Activated CD8-positive, alpha-beta T cell treated with anti-CD3 and anti-CD28 coated beads, Interleukin-2, amount 10 ng/mL, durations not matched to agents 7 days and 5 days (primary cell): ENCODE measurements around the gene CCDC117. TPM values are rescaled to one million over a fixed set of nuclear protein-coding genes. Genes with fewer than 3 reads are reported as not detected.
"Not testable (repeated sequence)": the region's sequence is repeated elsewhere in the genome, so short reads cannot be mapped to it uniquely, and the experiment has no call there.

Experiments
- ATAC-seq: fragments of 150-1000 bp; cut with Tn5 transposase; one replicate; pipeline ENCODE4 v1.10.0; 2021; ENCODE audit warnings: moderate library complexity
- CTCF ChIA-PET: fragments of 350-600 bp; sonication (Branson Sonifier 250); formaldehyde crosslinking; loops from one replicate; lab custom pipeline; 2021; ENCODE audit warnings: antibody characterized with exemption; lab: Charles Lee
- POLR2A ChIA-PET: fragments of 350-600 bp; sonication (Branson Sonifier 250); formaldehyde crosslinking; loops from one replicate; lab custom pipeline; 2021; ENCODE audit warnings: antibody characterized with exemption; lab: Charles Lee
- DNase-seq: peaks from one replicate; pipeline ENCODE4 v3.0.0-alpha.2; 2020
- H3K27ac Mint-ChIP-seq: one replicate; pipeline ENCODE4 v1.8.0; 2021; ENCODE audit warnings: mild to moderate bottlenecking, mixed read lengths
- H3K27me3 Mint-ChIP-seq: one replicate; pipeline ENCODE4 v1.8.0; 2021; ENCODE audit warnings: low read depth, mixed read lengths
- H3K36me3 Mint-ChIP-seq: one replicate; pipeline ENCODE4 v1.8.0; 2021; ENCODE audit warnings: low read depth, mixed read lengths
- H3K4me1 Mint-ChIP-seq: one replicate; pipeline ENCODE4 v1.8.0; 2021; ENCODE audit warnings: low read depth, mixed read lengths
- H3K4me3 Mint-ChIP-seq: one replicate; pipeline ENCODE4 v1.8.0; 2021; ENCODE audit warnings: mild to moderate bottlenecking, mixed read lengths
- H3K9me3 Mint-ChIP-seq: one replicate; pipeline ENCODE4 v1.8.0; 2022; ENCODE audit warnings: mixed read lengths; ENCODE audit not compliant: insufficient read depth
- total RNA-seq, 2 experiments: library from RNA; stranded (reverse); gene quantifications; one replicate each; pipeline ENCODE4 v1.2.3, GENCODE V29; 2021

CCDC117 gene
- total RNA-seq, 2 experiments from 2014 or later, result 36.7 to 40.0 TPM

- no peaks in the 10 kb centered on the region for H3K9me3 Mint-ChIP-seq
- no peaks in the 10 kb centered on the region for H3K27me3 Mint-ChIP-seq
- CTCF ChIA-PET, result interaction anchor here (0.9 to 3.8 kb wide), 8 partner anchors 8 to 218 kb away, joined by 3 to 21 read pairs (median 5); partner anchors contain the start of genes CCDC117 and XBP1
- DNase-seq (no peak), ATAC-seq (no peak)
- peak overlapping the region; percentile 81 for H3K27ac Mint-ChIP-seq
- H3K4me3 Mint-ChIP-seq, result no peak overlapping the region
- POLR2A ChIA-PET, result interaction anchor here (3.3 kb wide), 1 partner anchor 19 kb away, joined by 25 read pairs; the partner anchor contains the start of gene XBP1
- peaks cover 37% of the 10 kb centered on the region for H3K36me3 Mint-ChIP-seq
- peaks cover 79% of the 10 kb centered on the region for H3K4me1 Mint-ChIP-seq
Observed at GRCh38 chr22:28819253-28820096, 47.0 kb downstream of the CCDC117 start.

GRCh38 chr22:28820885-28821284 is 48.4 kb downstream of the CCDC117 start:
- Mint-ChIP-seq H3K4me1 (peaks cover 68% of the 10 kb centered on the region), H3K4me3 (no peak overlapping the region), H3K36me3 (peaks cover 29% of the 10 kb centered on the region), H3K27ac (peak overlapping the region; percentile 25), H3K9me3 (no peaks in the 10 kb centered on the region), H3K27me3 (no peaks in the 10 kb centered on the region)
- POLR2A ChIA-PET, result interaction anchor here (0.5 to 3.3 kb wide), 2 partner anchors 11 to 20 kb away, joined by 3 to 25 read pairs; partner anchors contain the start of gene XBP1
- ATAC-seq (no peak), DNase-seq (no peak)
- CTCF ChIA-PET, result interaction anchor here (2.1 to 3.8 kb wide), 4 partner anchors 8 to 21 kb away, joined by 7 to 23 read pairs (median 16); partner anchors contain the start of gene XBP1

- ATAC-seq, result no peak
- H3K9me3 Mint-ChIP-seq, result no peaks in the 10 kb centered on the region
- H3K27me3 Mint-ChIP-seq, result no peaks in the 10 kb centered on the region
- CTCF ChIA-PET, result interaction anchor here (1.4 to 3.8 kb wide), 3 partner anchors 10 to 19 kb away, joined by 3 to 23 read pairs (median 7); no protein-coding TSS in a partner anchor
- H3K4me3 Mint-ChIP-seq, result no peak overlapping the region
- peaks cover 72% of the 10 kb centered on the region for H3K4me1 Mint-ChIP-seq
- H3K27ac Mint-ChIP-seq, result peak overlapping the region; percentile 39
- H3K36me3 Mint-ChIP-seq, result peaks cover 33% of the 10 kb centered on the region
- DNase-seq, result no peak
- POLR2A ChIA-PET, result interaction anchor here (0.5 kb wide), 1 partner anchor 11 kb away, joined by 3 read pairs; no protein-coding TSS in a partner anchor
Observed at GRCh38 chr22:28821452-28821851, 49.0 kb downstream of the CCDC117 start.

GRCh38 chr22:28822930-28823551 is 50.5 kb downstream of the CCDC117 start:
- ChIA-PET CTCF (interaction anchor here (1.0 to 3.8 kb wide), 7 partner anchors 11 to 38 kb away, joined by 3 to 23 read pairs (median 3); no protein-coding TSS in a partner anchor), POLR2A (interaction anchor here (0.6 to 2.4 kb wide), 3 partner anchors 12 to 88 kb away, joined by 3 to 20 read pairs (median 12); partner anchors contain the start of gene XBP1)
- H3K27me3 Mint-ChIP-seq, result no peaks in the 10 kb centered on the region
- peak; percentile 84 for ATAC-seq
- H3K9me3 Mint-ChIP-seq, result no peaks in the 10 kb centered on the region
- H3K4me3 Mint-ChIP-seq, result peak overlapping the region; percentile 36
- H3K27ac Mint-ChIP-seq, result peak overlapping the region; percentile 88
- DNase-seq, result peak; percentile 68
- H3K4me1 Mint-ChIP-seq, result peaks cover 72% of the 10 kb centered on the region
- peaks cover 42% of the 10 kb centered on the region for H3K36me3 Mint-ChIP-seq

- H3K4me3 Mint-ChIP-seq, H3K27ac Mint-ChIP-seq, DNase-seq, H3K27me3 Mint-ChIP-seq, ATAC-seq, H3K9me3 Mint-ChIP-seq: not testable (repeated sequence)
- POLR2A ChIA-PET, result interaction anchor here (1.0 kb wide), 1 partner anchor 25 kb away, joined by 7 read pairs; no protein-coding TSS in a partner anchor
- Mint-ChIP-seq H3K36me3 (peaks cover 47% of the 10 kb centered on the region), H3K4me1 (peaks cover 64% of the 10 kb centered on the region)
- CTCF ChIA-PET, result interaction anchor here (3.8 kb wide), 1 partner anchor 13 kb away, joined by 23 read pairs; no protein-coding TSS in a partner anchor
Observed at GRCh38 chr22:28824455-28824854, 52.0 kb downstream of the CCDC117 start.

- H3K27me3 Mint-ChIP-seq, POLR2A ChIA-PET, CTCF ChIA-PET, H3K27ac Mint-ChIP-seq, DNase-seq, H3K4me3 Mint-ChIP-seq, H3K9me3 Mint-ChIP-seq, ATAC-seq: not testable (repeated sequence)
- peaks cover 60% of the 10 kb centered on the region for H3K4me1 Mint-ChIP-seq
- H3K36me3 Mint-ChIP-seq, result peaks cover 44% of the 10 kb centered on the region
Observed at GRCh38 chr22:28826430-28826829, 53.9 kb downstream of the CCDC117 start.

- Mint-ChIP-seq H3K4me1 (peaks cover 55% of the 10 kb centered on the region), H3K4me3 (no peak overlapping the region), H3K27ac (peak overlapping the region; percentile 28), H3K27me3 (no peaks in the 10 kb centered on the region), H3K9me3 (no peaks in the 10 kb centered on the region), H3K36me3 (peaks cover 39% of the 10 kb centered on the region)
- no peak for DNase-seq
- ATAC-seq, result no peak
- POLR2A ChIA-PET, result interaction anchor here (2.2 to 4.0 kb wide), 2 partner anchors 16 to 27 kb away, joined by 14 to 32 read pairs; partner anchors contain the start of gene XBP1
- CTCF ChIA-PET, result interaction anchor here (0.8 to 4.3 kb wide), 5 partner anchors 14 to 38 kb away, joined by 3 to 63 read pairs (median 33); partner anchors contain the start of gene XBP1
Observed at GRCh38 chr22:28826921-28827320, 54.4 kb downstream of the CCDC117 start.

- H3K36me3 Mint-ChIP-seq, result peaks cover 39% of the 10 kb centered on the region
- ChIA-PET CTCF (interaction anchor here (0.5 to 5.4 kb wide), 32 partner anchors 9 to 233 kb away, joined by 3 to 63 read pairs (median 6); partner anchors contain the start of genes CCDC117 and XBP1), POLR2A (interaction anchor here (0.7 to 4.0 kb wide), 5 partner anchors 30 to 387 kb away, joined by 3 to 32 read pairs (median 4); partner anchors contain the start of gene XBP1)
- H3K27ac Mint-ChIP-seq, result peak overlapping the region; percentile 55
- DNase-seq (peak; percentile 86), ATAC-seq (peak; percentile 80)
- no peaks in the 10 kb centered on the region for H3K9me3 Mint-ChIP-seq
- peaks cover 48% of the 10 kb centered on the region for H3K4me1 Mint-ChIP-seq
- H3K4me3 Mint-ChIP-seq, result no peak overlapping the region
- H3K27me3 Mint-ChIP-seq, result no peaks in the 10 kb centered on the region
Observed at GRCh38 chr22:28829358-28830181, 57.1 kb downstream of the CCDC117 start.

GRCh38 chr22:28830441-28830840 is 57.9 kb downstream of the CCDC117 start:
- no peak for ATAC-seq
- H3K4me1 Mint-ChIP-seq, result peaks cover 45% of the 10 kb centered on the region
- H3K27me3 Mint-ChIP-seq, result no peaks in the 10 kb centered on the region
- no peaks in the 10 kb centered on the region for H3K9me3 Mint-ChIP-seq
- no peak for DNase-seq
- ChIA-PET CTCF (interaction anchor here (0.7 to 5.4 kb wide), 19 partner anchors 8 to 230 kb away, joined by 3 to 63 read pairs (median 6); partner anchors contain the start of gene XBP1), POLR2A (interaction anchor here (1.3 to 4.0 kb wide), 2 partner anchors 31 to 33 kb away, joined by 5 to 32 read pairs; partner anchors contain the start of gene XBP1)
- no peak overlapping the region for H3K4me3 Mint-ChIP-seq
- peaks cover 37% of the 10 kb centered on the region for H3K36me3 Mint-ChIP-seq
- no peak overlapping the region for H3K27ac Mint-ChIP-seq
